Measurements from ENCODE around the gene UBQLN1. TPM values are rescaled to one million over a fixed set of nuclear protein-coding genes. Genes with fewer than 3 reads are reported as not detected.
A peak's percentile ranks its signal among the peaks of the same experiment; 100 is the strongest.

UBQLN1 gene
- total and polyA plus RNA-seq, 9 of the 15 experiments (the other 6 are each of a cell fraction or from before 2014, with no cell fraction given), result 7.5 to 120 (median 52.8) TPM

DNA sequence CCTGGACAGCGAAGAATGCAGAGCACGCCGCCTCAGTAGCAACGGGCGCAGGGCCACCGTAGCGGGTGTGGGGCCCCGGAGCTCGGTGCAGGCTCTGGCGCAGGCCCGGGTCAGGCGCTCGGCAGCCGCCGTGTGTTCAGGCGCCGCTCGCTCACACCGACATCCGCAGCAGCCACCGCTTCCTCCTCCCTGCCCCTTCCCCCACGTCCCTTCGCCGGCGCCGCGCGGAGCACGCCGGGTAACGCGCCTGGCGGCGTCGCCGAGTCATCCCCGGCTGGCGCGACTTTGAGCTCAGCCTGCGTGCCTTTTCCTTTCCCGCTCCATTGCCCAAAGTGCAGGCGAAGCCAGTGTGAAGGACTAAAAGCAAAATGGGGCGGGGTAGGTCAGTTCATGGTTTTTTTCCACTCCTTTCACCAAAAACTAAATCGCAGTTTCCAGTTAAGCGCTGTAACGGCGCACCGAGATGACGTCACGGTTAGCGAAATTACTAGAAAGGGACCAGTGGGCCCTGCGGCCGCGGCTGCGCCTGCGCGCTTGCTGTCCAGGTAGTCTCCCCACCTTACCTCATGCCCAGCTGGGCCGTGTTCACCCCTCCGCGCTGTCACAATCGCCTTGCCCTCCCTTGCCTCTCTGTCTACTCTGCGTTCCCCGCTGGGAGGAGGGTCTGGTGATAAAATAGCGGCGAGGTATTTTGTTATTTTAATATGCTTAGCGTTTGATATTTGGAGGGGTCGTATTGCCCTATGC, at the start of gene UBQLN1 (continued):
- TF ChIP-seq DIDO1 (tag; IDR thresholded peaks at IDR 0.05; ENCODE audit: low read depth) (peak; percentile 88), MYC (IDR thresholded peaks at IDR 0.05; ENCODE audit: low read depth, low read length) (no peak; the same call in 1 of the 2 replicates), MYC (CRISPR knock-in tag; IDR thresholded peaks at IDR 0.05; ENCODE audit: borderline replicate concordance, low read depth) (no peak), ETS1 (conservative IDR thresholded peaks at IDR 0.05; ENCODE audit: control insufficient read depth, low read depth, low read length) (peak; percentile 66; the same call in 1 of the 2 replicates), SAP30 (IDR thresholded peaks at IDR 0.05; ENCODE audit: borderline replicate concordance, insufficient read depth, low read depth, low read length, poor library complexity, severe bottlenecking) (peak; percentile 68), GABPB2 (CRISPR knock-in tag; conservative IDR thresholded peaks at IDR 0.05) (no peak), HIVEP1 (CRISPR knock-in tag; IDR thresholded peaks at IDR 0.05) (no peak), ZBTB2 (IDR thresholded peaks at IDR 0.05) (peak; percentile 71; the same call in 1 of the 2 replicates), MTF1 (CRISPR knock-in tag; IDR thresholded peaks at IDR 0.05; ENCODE audit: borderline replicate concordance) (no peak), HNRNPH1 (optimal IDR thresholded peaks at IDR 0.05; ENCODE audit: low read depth, low read length) (no peak), RAD51 (IDR thresholded peaks at IDR 0.05; ENCODE audit: borderline replicate concordance, low read depth) (no peak), NUFIP1 (IDR thresholded peaks at IDR 0.05; ENCODE audit: partially characterized antibody) (no peak), DDX20 (tag; IDR thresholded peaks at IDR 0.05; ENCODE audit: low read depth) (no peak), ZNF436 (CRISPR knock-in tag; IDR thresholded peaks at IDR 0.05) (no peak), ZNF586 (CRISPR knock-in tag; conservative IDR thresholded peaks at IDR 0.05) (no peak), BRD9 (IDR thresholded peaks at IDR 0.05; ENCODE audit: low read depth, partially characterized antibody) (no peak), LCOR (CRISPR knock-in tag; IDR thresholded peaks at IDR 0.05) (peak; percentile 74; the same call in 1 of the 2 replicates), MEF2A (IDR thresholded peaks at IDR 0.05; ENCODE audit: control insufficient read depth, low read depth, low read length) (no peak), ZBTB26 (CRISPR knock-in tag; IDR thresholded peaks at IDR 0.05) (no peak)
- TF ChIP-seq, protein P1, sequence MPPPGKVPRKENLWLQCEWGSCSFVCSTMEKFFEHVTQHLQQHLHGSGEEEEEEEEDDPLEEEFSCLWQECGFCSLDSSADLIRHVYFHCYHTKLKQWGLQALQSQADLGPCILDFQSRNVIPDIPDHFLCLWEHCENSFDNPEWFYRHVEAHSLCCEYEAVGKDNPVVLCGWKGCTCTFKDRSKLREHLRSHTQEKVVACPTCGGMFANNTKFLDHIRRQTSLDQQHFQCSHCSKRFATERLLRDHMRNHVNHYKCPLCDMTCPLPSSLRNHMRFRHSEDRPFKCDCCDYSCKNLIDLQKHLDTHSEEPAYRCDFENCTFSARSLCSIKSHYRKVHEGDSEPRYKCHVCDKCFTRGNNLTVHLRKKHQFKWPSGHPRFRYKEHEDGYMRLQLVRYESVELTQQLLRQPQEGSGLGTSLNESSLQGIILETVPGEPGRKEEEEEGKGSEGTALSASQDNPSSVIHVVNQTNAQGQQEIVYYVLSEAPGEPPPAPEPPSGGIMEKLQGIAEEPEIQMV (tag; conservative IDR thresholded peaks at IDR 0.05; ENCODE audit: low read depth), result no peak

All from K562 (cell line).